Measurements from ENCODE around the gene CIBAR2.

CIBAR2 gene

DNA sequence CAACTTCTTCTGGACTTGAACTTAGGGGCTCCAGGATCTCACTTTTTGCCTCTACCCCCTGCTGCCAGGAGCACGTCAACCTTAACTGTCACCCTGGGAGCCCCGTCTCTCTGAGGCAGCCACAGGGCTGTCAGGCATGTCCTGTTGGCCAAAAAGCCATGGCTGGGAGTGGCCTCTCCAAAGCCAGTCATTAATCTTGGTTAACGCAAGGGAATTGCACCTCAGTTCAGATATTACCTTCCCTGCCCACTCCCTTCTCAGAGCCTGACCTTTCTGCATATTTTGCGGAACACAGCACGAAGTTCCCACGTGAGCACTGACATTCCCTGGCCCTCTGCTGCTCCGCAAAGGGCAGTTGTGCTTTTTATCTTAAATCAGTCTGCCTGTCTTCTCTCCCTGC lies 44.2 kb upstream of the CIBAR2 start:
- TF ChIP-seq, protein P1, sequence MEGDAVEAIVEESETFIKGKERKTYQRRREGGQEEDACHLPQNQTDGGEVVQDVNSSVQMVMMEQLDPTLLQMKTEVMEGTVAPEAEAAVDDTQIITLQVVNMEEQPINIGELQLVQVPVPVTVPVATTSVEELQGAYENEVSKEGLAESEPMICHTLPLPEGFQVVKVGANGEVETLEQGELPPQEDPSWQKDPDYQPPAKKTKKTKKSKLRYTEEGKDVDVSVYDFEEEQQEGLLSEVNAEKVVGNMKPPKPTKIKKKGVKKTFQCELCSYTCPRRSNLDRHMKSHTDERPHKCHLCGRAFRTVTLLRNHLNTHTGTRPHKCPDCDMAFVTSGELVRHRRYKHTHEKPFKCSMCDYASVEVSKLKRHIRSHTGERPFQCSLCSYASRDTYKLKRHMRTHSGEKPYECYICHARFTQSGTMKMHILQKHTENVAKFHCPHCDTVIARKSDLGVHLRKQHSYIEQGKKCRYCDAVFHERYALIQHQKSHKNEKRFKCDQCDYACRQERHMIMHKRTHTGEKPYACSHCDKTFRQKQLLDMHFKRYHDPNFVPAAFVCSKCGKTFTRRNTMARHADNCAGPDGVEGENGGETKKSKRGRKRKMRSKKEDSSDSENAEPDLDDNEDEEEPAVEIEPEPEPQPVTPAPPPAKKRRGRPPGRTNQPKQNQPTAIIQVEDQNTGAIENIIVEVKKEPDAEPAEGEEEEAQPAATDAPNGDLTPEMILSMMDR (IDR thresholded peaks at IDR 0.05; ENCODE audit: insufficient read depth, low read depth, low read length, missing control alignments) = no peak
- DNase-seq (ENCODE audit: low read depth) = no peak
- H3K4me3 ChIP-seq (ENCODE audit: low read depth, low read length) = no peak overlapping the region

DNA sequence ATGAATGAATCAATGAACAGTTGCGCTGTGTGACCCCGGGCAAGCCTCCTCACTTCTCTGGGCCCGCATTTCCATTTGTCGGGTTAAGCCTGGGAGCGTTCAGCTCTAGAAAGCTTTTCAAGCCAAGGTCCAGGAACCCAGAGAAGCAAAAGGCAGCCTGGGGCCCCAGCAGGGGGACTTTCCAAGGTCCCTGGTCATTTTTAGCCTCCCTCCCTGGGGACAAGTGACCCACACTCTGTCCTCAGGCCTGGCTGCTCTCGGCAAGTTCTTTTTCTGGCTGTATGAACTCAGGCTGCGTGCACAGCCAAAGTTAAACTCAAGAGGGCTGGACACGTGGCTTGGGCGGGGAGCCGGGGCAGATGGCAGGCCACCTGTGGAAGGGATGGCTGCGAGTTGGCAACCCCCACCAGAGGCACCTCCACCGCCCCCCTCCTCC lies 41.4 kb upstream of the CIBAR2 start:
- DNase-seq (ENCODE audit: low read depth) = peak; percentile 65
- TF ChIP-seq, protein P1 (IDR thresholded peaks at IDR 0.05; ENCODE audit: insufficient read depth, low read depth, low read length, missing control alignments) = no peak
- no peak overlapping the region for H3K4me3 ChIP-seq (ENCODE audit: low read depth, low read length)

DNA sequence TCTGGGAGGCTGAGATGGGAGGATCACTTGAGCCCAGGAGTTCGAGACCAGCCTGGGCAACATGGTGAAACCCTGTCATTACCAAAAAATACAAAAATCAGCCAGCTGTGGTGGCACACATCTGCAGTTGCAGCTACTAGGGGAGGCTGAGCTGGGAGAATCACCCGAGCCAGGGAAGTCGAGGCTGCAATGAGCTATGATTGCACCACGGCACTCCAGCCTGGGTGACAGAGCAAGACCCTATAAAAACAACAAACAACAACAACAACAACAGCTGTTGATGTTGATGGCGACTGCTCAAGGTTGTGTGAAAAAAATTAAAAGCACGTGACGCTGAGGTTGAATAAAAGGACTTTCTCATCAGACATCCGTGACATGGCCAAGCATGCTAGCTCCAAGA lies 40.8 kb upstream of the CIBAR2 start:
- peak overlapping the region; percentile 15; the same call in 1 of the 2 replicates for H3K4me3 ChIP-seq (ENCODE audit: low read depth, low read length)
- peak; percentile 20 for DNase-seq (ENCODE audit: low read depth)
- TF ChIP-seq, protein P1 (IDR thresholded peaks at IDR 0.05; ENCODE audit: insufficient read depth, low read depth, low read length, missing control alignments) = no peak

DNA sequence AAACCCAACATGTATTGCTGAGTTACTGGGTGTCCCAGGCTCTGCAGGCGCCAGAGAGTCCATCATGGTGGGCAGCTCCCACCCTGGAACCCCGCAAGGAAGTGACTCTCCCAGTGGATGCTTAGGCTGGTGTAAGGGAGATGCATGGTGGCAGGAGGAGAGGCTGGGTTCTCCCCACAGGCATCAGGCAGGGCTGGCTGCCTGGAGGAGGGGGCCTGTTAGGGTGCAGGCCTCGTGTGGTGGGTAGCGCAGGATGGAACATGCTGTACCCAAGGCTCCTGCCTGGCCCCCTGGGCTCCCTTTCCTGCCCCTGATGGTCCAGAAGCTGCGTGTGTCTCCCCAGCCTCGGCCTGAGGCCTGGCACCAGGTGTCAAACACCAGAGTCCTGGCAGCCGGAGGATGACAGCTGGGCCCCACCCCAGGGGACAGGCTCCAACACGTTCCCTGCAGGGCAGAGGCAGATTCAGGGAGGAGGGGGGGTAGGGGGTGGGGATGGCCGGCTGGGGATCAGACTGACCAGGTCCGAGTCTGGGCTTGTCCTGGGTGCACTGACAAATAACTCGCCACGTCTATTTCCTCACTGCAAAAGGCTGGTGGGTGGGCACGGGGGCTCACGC lies 40.2 kb upstream of the CIBAR2 start:
- peak overlapping the region; percentile 15 for H3K4me3 ChIP-seq (ENCODE audit: low read depth, low read length)
- peak; percentile 50 for DNase-seq (ENCODE audit: low read depth)
- TF ChIP-seq, protein P1 (IDR thresholded peaks at IDR 0.05; ENCODE audit: insufficient read depth, low read depth, low read length, missing control alignments) = no peak

DNA sequence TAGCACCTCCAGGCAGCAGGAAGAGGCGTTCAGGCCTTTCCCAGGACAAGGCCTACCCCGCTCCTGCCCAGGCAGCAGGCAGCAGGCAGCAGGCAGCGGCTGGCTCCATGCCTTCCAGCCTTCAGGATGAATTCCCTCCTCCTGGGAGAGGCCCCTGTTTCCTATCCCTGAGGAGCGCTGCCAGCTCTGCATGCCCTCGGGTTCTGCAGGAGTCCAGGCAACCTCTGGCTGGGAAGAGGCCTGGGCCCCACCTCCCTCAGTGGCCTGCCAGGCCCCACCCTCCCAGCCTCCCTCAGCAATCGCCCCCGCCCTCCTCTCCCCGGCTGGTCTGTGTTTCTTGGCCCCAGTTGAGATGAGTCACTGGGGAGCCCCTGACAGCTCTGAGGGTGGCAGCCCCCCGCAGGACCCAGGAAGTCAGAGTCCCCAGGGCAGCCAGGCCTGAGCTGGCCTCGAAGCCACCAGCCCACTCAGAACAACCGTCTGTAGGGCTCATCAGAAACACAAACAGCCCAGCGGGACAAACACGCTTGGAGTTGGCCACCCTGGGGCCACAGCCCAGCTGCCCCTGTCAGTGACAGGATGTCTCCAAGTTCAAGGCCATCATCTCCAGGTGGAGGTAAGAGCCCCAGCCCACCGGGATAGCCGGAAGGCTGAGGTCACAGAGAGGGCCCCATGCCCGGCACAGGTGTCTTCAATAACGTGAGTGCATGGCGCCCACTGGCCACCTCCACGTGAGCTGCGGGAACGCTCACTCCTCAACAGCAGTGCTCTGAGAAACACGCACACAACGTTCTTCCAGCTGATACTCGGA lies 39.5 kb upstream of the CIBAR2 start:
- H3K4me3 ChIP-seq (ENCODE audit: low read depth, low read length) = peak overlapping the region; percentile 15
- TF ChIP-seq, protein P1 (IDR thresholded peaks at IDR 0.05; ENCODE audit: insufficient read depth, low read depth, low read length, missing control alignments) = no peak
- DNase-seq (ENCODE audit: low read depth) = peak; percentile 75

DNA sequence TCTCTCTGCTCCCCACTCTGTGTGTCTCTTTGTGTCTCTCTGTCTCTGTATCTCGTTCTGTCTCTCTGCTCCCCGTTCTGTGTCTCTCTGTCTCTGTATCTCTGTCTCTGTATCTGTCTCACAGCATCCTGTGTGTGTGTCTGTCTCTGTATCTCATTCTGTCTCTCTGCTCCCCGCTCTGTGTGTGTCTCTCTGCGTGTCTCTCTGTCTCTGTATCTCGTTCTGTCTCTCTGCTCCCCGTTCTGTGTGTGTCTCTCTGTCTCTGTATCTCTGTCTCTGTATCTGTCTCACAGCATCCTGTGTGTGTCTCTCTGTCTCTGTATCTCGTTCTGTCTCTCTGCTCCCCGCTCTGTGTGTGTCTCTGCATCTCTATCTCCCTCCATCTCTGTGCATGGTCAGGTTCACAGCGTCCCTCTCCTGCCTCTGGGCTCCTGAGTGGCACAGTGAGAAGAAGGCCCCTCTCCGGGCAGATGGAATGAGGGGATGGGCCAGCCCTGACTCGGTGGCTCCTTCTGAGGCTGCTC lies 38.9 kb upstream of the CIBAR2 start:
- TF ChIP-seq, protein P1 (IDR thresholded peaks at IDR 0.05; ENCODE audit: insufficient read depth, low read depth, low read length, missing control alignments) = no peak
- DNase-seq (ENCODE audit: low read depth) = no peak
- H3K4me3 ChIP-seq (ENCODE audit: low read depth, low read length) = no peak overlapping the region

Measured in GM12865 (cell line).